ENCODE results near the gene POLG2. TPM values are rescaled to one million over a fixed set of nuclear protein-coding genes. Genes with fewer than 3 reads are reported as not detected.
"Not testable (repeated sequence)": the region's sequence is repeated elsewhere in the genome, so short reads cannot be mapped to it uniquely, and the experiment has no call there.

Gene POLG2
- total and polyA plus RNA-seq, 9 of the 15 experiments (the other 6 are each of a cell fraction or from before 2014, with no cell fraction given) = 13.4 to 44.8 (median 37.0) TPM

DNA sequence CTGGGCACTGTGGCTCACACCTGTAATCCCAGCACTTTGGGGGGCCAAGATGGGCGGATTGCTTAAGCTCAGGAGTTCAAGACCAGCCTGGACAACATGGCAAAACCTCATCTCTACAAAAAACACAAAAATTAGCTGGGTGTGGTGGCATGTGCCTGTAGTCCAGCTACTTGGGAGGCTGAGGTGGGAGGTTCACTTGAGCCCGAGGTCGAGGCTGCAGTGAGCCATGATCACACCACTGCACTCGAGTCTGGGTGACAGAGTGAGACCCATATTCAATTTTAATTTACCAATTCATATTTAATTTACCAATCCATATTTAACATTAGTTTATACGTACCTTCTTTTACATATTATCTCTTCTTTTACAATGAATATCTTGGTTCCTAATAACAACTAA is 1.6 kb downstream of the POLG2 start:
- H3K27me3 ChIP-seq (ENCODE audit: control insufficient read depth in 2 of 2, insufficient read depth in 2 of 2, low read length in 2 of 2); H2AFZ ChIP-seq (ENCODE audit: low read depth, low read length); in situ Hi-C loops (cut with MboI); ATAC-seq; FAIRE-seq; H3K9me3 ChIP-seq (replicated peaks; ENCODE audit: control insufficient read depth, insufficient read depth, low read depth, low read length); BruUV-seq (replicated peaks); intact Hi-C loops (cut with micrococcal nuclease); H4K20me1 ChIP-seq (replicated peaks; ENCODE audit: control insufficient read depth, insufficient read depth, low read length); CTCF ChIA-PET (ENCODE audit: low intra/inter-chr PET ratio); H3K4me1 ChIP-seq (replicated peaks in 1 of 2; ENCODE audit: control insufficient read depth in 2 of 2, insufficient read depth in 2 of 2, low read length in 2 of 2); DNase-seq (ENCODE audit: extremely low read depth in 1 of 4, low spot score in 3 of 4); H3K9me1 ChIP-seq (ENCODE audit: control insufficient read depth, insufficient read depth, low read length): not testable (repeated sequence)
- Histone ChIP-seq H3K4me3 (peak overlapping the region; percentile 69), H3K9ac (ENCODE audit: insufficient read depth in 1 of 2, low read depth in 2 of 2, low read length in 2 of 2) (peak overlapping the region; percentile 72 to 88; a peak in 3 of 4 replicates), H3K27ac (ENCODE audit: extremely low read depth, low read depth, low read length) (0 out of 3 replicates have a peak overlapping the region, but pooled peaks have one; percentile 48), H3K79me2 (ENCODE audit: control insufficient read depth, insufficient read depth, low read length) (peaks cover 61% of the 10 kb centered on the region), H3K36me3 (ENCODE audit: control insufficient read depth, insufficient read depth, low read length) (peaks cover 71% of the 10 kb centered on the region), H3K4me2 (ENCODE audit: insufficient read depth, low read length) (peak overlapping the region; percentile 85)
- WGBS (ENCODE audit: insufficient coverage, low coverage, missing lambda C conversion rate) = 0% methylated on average over 5 of the region's 5 CpGs
- POLR2A ChIA-PET = interaction anchor here (1.2 to 5.5 kb wide), 2 partner anchors 10 to 17 kb away, joined by 3 to 114 read pairs; partner anchors contain the start of genes CEP95 and DDX5
- TF ChIP-seq, protein P1, sequence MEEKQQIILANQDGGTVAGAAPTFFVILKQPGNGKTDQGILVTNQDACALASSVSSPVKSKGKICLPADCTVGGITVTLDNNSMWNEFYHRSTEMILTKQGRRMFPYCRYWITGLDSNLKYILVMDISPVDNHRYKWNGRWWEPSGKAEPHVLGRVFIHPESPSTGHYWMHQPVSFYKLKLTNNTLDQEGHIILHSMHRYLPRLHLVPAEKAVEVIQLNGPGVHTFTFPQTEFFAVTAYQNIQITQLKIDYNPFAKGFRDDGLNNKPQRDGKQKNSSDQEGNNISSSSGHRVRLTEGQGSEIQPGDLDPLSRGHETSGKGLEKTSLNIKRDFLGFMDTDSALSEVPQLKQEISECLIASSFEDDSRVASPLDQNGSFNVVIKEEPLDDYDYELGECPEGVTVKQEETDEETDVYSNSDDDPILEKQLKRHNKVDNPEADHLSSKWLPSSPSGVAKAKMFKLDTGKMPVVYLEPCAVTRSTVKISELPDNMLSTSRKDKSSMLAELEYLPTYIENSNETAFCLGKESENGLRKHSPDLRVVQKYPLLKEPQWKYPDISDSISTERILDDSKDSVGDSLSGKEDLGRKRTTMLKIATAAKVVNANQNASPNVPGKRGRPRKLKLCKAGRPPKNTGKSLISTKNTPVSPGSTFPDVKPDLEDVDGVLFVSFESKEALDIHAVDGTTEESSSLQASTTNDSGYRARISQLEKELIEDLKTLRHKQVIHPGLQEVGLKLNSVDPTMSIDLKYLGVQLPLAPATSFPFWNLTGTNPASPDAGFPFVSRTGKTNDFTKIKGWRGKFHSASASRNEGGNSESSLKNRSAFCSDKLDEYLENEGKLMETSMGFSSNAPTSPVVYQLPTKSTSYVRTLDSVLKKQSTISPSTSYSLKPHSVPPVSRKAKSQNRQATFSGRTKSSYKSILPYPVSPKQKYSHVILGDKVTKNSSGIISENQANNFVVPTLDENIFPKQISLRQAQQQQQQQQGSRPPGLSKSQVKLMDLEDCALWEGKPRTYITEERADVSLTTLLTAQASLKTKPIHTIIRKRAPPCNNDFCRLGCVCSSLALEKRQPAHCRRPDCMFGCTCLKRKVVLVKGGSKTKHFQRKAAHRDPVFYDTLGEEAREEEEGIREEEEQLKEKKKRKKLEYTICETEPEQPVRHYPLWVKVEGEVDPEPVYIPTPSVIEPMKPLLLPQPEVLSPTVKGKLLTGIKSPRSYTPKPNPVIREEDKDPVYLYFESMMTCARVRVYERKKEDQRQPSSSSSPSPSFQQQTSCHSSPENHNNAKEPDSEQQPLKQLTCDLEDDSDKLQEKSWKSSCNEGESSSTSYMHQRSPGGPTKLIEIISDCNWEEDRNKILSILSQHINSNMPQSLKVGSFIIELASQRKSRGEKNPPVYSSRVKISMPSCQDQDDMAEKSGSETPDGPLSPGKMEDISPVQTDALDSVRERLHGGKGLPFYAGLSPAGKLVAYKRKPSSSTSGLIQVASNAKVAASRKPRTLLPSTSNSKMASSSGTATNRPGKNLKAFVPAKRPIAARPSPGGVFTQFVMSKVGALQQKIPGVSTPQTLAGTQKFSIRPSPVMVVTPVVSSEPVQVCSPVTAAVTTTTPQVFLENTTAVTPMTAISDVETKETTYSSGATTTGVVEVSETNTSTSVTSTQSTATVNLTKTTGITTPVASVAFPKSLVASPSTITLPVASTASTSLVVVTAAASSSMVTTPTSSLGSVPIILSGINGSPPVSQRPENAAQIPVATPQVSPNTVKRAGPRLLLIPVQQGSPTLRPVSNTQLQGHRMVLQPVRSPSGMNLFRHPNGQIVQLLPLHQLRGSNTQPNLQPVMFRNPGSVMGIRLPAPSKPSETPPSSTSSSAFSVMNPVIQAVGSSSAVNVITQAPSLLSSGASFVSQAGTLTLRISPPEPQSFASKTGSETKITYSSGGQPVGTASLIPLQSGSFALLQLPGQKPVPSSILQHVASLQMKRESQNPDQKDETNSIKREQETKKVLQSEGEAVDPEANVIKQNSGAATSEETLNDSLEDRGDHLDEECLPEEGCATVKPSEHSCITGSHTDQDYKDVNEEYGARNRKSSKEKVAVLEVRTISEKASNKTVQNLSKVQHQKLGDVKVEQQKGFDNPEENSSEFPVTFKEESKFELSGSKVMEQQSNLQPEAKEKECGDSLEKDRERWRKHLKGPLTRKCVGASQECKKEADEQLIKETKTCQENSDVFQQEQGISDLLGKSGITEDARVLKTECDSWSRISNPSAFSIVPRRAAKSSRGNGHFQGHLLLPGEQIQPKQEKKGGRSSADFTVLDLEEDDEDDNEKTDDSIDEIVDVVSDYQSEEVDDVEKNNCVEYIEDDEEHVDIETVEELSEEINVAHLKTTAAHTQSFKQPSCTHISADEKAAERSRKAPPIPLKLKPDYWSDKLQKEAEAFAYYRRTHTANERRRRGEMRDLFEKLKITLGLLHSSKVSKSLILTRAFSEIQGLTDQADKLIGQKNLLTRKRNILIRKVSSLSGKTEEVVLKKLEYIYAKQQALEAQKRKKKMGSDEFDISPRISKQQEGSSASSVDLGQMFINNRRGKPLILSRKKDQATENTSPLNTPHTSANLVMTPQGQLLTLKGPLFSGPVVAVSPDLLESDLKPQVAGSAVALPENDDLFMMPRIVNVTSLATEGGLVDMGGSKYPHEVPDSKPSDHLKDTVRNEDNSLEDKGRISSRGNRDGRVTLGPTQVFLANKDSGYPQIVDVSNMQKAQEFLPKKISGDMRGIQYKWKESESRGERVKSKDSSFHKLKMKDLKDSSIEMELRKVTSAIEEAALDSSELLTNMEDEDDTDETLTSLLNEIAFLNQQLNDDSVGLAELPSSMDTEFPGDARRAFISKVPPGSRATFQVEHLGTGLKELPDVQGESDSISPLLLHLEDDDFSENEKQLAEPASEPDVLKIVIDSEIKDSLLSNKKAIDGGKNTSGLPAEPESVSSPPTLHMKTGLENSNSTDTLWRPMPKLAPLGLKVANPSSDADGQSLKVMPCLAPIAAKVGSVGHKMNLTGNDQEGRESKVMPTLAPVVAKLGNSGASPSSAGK (IDR thresholded peaks at IDR 0.05) = 0 out of 2 replicates have a peak, but pooled peaks have one; percentile 28
- TF ChIP-seq ZNF592 (IDR thresholded peaks at IDR 0.05) = 0 out of 2 replicates have a peak, but pooled peaks have one; percentile 20
- peak; percentile 8; the same call in 1 of the 2 replicates for TF ChIP-seq KHSRP (IDR thresholded peaks at IDR 0.05)
- TF ChIP-seq EP400 (IDR thresholded peaks at IDR 0.05) = peak; percentile 23; the same call in 1 of the 2 replicates
